NOMO-1 treated with DMSO at 0.1 percent for 48 hours (cell line): ENCODE results near the gene TBX2.

Experiments
- DNase-seq: peaks from one replicate; lab custom pipeline; 2025; ENCODE audit not compliant: unreplicated experiment; lab: John Stamatoyannopoulos, UW

Gene TBX2

GRCh38 chr17:61452301-61453290 lies 53.0 kb downstream of the TBX2 start, which contains the start of gene TBX4:
TBX4 (plus strand) TSS chr17:61452422; CDS start chr17:61456491, 4,069 bp downstream.
- no peak for DNase-seq

- no peak for DNase-seq
Observed at GRCh38 chr17:61453566-61454380, 54.1 kb downstream of the TBX2 start.

DNA sequence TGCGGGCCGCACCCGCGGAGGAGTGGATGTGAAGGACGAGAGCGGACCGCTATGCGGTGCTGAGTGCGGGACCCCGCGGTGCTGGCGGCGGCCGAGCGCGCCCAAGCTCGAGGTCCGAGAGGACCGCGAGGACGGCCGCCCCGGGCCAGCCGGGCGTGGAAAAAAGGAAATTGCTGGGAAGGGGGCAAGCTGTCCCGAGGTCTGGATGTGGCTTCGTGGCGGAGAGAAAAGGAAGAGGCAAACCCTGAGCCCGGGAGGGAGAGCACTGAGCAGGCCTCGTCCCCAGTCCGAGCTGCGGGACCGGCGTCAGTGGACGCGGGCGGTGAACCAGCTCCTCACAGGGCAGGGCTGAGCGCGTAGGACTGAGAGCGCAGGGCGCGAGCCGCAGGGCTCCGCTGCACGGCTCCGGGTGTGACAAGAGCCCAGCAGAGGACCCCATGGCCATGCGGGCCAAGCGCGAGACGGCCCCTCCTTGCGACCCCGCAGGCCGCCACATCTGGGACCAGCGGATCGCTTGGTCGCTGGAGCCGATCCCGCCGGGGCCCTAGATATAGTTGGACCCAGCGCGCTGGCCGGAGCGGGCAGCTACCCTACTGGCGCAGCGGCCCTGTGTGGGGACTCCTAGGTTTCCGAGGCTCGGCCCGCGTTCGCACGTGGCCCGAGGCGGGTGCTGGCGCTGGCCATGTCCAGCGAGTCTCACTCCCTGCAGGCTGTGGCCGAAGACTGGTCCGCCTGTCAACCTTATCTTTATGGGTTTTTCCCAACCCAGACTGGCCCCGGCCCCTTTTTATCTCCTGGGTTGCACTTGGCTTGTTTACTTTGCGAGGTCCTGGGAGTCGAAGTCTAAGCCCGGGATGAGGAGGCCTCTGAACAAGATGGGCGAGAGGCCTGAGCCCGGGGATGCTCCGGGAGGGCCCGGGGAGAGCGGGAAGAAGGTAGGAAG lies 55.0 kb downstream of the TBX2 start:
- no peak for DNase-seq

- no peak for DNase-seq
Observed at GRCh38 chr17:61455324-61456060, 55.8 kb downstream of the TBX2 start.

DNA sequence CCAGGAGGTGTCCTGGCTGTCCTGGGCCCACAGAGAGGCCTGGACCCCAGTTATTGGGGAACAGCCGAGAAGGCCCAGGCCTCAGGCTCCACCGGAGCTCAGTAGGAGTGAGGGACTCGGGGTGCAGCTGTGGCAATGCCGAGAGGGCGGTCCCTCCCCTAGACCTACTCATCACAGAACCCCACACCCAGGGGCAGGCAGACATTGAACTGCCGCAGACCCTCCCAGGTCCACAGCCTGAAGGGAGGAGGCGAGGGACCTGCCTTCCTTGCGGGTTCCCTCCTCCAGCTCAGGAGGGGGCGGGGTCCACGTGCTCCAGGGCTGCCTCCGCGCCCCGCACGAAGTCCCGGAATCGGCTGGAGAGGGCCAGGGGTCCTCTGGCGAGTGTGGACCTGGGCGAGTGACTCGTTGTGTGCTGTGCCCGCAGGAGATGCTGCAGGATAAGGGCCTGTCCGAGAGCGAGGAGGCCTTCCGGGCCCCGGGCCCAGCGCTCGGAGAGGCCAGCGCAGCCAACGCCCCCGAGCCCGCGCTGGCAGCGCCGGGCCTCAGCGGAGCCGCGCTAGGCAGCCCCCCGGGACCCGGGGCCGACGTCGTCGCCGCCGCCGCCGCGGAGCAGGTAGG lies 56.5 kb downstream of the TBX2 start:
- DNase-seq = no peak

GRCh38 chr17:61456688-61457225 lies 57.1 kb downstream of the TBX2 start:
- no peak for DNase-seq

DNA sequence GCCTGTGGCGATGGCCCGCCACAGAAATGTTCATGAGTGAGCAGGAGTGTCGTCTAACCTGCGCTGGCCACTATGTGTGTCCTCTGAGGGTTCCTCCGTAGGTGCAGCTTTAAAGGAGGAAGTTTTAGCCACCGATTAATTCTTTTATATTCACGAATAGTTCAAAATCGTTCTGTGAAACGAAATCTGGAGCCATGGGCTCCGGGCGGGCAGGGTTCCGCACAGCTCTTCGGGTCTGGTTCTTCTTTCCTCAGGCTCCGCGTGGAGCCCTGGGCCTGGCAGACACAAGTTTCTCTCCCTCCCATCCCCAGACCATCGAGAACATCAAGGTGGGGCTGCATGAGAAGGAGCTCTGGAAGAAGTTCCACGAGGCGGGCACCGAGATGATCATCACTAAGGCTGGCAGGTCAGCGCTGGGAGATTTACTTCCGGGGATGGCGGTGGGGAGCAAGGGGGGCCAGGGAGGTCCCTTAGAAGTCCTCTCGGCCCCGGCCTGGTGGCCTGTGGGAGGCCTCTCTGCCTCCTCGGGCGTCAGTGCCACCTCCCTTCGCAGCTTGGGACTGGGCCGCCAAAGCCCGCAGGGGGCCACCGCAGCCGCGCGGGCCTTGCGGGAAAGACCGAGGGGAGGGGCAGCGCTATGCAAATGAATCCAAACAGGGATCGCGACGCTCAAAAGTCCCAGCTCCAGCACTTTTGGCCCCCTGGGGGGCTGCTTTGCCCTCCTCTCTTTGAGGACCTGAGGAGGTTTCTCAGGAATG lies 57.8 kb downstream of the TBX2 start:
- DNase-seq = no peak

GRCh38 chr17:61458000-61458399 lies 58.4 kb downstream of the TBX2 start:
- no peak for DNase-seq

DNA sequence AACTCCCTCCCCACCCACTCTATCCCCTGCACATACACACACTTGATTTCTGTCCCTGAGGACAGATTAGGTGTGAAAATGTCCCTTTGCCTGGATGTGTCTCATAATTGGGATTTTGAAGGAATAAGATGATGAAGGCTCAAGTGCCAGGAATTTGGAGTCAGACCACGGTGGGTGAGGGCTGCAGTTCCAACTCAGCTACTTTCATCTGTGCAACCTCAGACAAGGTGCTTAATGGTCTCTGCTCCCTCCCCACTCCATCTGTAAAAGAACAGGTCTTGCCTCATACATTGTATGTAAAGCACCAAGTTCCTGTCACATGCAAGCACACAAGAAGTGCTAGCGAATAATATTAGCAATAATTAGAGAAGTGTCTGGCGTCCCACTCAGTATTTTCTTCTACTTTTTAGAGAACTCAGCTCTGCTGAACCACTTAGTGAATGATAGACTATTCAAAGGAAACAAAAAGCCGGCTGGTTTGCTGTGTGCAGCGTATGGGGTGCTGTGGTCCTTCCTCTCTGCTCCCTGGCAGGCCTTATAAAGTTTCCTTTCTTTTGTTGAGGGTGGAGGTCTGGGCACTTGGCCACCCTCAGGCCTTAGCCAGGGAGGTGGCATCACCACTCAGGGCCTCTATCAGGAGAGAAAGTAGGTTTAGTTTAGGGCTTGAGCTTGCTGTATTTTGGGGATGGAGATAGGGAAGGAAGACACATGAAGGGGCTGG lies 58.9 kb downstream of the TBX2 start:
- no peak for DNase-seq
